ENCODE results near the gene TSPAN5. TPM values are rescaled to one million over a fixed set of nuclear protein-coding genes. Genes with fewer than 3 reads are reported as not detected.

The TSPAN5 gene
- polyA plus RNA-seq, 1 donor from 2014 or later: 18.8 TPM

DNA sequence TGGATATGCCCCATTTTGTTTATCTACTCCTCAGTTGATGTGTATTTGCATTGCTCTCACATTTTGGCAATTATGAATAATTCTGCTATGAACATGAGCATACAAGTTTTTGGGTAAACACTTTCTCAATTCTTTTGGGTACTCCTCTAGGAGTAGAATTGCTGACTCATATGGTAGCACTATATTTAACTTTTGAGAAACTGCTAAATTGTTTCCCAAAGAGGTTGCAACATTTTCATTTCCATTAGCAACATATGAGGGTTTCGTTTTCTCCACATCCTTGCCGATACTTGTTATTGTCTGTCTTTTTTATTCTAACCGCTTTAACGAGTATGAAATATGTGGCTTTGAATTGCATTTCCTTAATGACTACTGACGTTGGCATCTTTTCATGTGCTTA, 185.4 kb downstream of the TSPAN5 start:
- Histone ChIP-seq H3K4me3 (ENCODE audit: low read length) (no peak overlapping the region), H3K9me3 (ENCODE audit: low read length) (no peaks in the 10 kb centered on the region), H3K9ac (ENCODE audit: low read length) (no peak overlapping the region), H4K20me1 (ENCODE audit: insufficient read depth) (no peaks in the 10 kb centered on the region), H3K27ac (ENCODE audit: low read length) (no peak overlapping the region), H2AFZ (ENCODE audit: low read depth, low read length) (no peak overlapping the region), H3F3A (ENCODE audit: insufficient read depth, low read length, poor library complexity, severe bottlenecking) (no peaks in the 10 kb centered on the region), H3K36me3 (ENCODE audit: insufficient read depth, low read length) (no peaks in the 10 kb centered on the region), H3K4me2 (ENCODE audit: low read length) (no peak overlapping the region), H3K79me2 (replicated peaks; ENCODE audit: insufficient read depth, low read length) (no peaks in the 10 kb centered on the region), H3K9me2 (ENCODE audit: insufficient read depth, low read length) (no peaks in the 10 kb centered on the region), H3K27me3 (ENCODE audit: insufficient read depth, low read depth, low read length) (no peaks in the 10 kb centered on the region)
- TF ChIP-seq TAF1 (IDR thresholded peaks at IDR 0.05; ENCODE audit: low read depth): no peak
- TF ChIP-seq SMC3 (conservative IDR thresholded peaks at IDR 0.05; ENCODE audit: poor library complexity): no peak
- no peak for TF ChIP-seq EZH2 (IDR thresholded peaks at IDR 0.05; ENCODE audit: borderline replicate concordance, insufficient read depth, low read length, poor library complexity, severe bottlenecking)
- TF ChIP-seq, protein P1, sequence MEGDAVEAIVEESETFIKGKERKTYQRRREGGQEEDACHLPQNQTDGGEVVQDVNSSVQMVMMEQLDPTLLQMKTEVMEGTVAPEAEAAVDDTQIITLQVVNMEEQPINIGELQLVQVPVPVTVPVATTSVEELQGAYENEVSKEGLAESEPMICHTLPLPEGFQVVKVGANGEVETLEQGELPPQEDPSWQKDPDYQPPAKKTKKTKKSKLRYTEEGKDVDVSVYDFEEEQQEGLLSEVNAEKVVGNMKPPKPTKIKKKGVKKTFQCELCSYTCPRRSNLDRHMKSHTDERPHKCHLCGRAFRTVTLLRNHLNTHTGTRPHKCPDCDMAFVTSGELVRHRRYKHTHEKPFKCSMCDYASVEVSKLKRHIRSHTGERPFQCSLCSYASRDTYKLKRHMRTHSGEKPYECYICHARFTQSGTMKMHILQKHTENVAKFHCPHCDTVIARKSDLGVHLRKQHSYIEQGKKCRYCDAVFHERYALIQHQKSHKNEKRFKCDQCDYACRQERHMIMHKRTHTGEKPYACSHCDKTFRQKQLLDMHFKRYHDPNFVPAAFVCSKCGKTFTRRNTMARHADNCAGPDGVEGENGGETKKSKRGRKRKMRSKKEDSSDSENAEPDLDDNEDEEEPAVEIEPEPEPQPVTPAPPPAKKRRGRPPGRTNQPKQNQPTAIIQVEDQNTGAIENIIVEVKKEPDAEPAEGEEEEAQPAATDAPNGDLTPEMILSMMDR (IDR thresholded peaks at IDR 0.05; ENCODE audit: poor library complexity, severe bottlenecking): no peak
- TF ChIP-seq MXI1 (conservative IDR thresholded peaks at IDR 0.05; ENCODE audit: poor library complexity, severe bottlenecking): no peak
- no peak for TF ChIP-seq RAD21 (conservative IDR thresholded peaks at IDR 0.05)
- TF ChIP-seq EP300 (conservative IDR thresholded peaks at IDR 0.05; ENCODE audit: poor library complexity, severe bottlenecking): no peak
- no peak for TF ChIP-seq POLR2AphosphoS5 (IDR thresholded peaks at IDR 0.05)

DNA sequence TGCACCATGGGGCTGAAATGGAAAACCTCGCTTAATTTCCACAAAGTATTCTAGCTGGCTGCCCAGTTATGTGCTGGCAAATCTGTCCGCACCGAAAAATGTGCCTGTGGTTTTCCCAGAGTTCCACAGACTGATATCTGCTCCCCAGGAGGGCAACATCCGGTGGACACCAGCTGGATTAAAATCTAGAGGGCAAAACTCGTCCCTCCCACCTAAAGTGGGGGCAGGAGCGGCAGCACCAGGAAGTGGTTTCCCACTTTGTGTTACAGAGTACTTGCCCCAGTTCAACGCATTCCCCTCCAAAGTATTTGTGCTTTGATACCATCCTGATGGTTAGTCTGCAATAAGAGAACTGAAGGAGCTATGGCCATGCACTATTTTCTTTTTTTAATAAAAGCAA, 187.6 kb downstream of the TSPAN5 start:
- H3K9me2 ChIP-seq (ENCODE audit: insufficient read depth, low read length): no peaks in the 10 kb centered on the region
- H2AFZ ChIP-seq (ENCODE audit: low read depth, low read length): no peak overlapping the region
- no peak overlapping the region for H3K9ac ChIP-seq (ENCODE audit: low read length)
- no peak overlapping the region for H3K4me2 ChIP-seq (ENCODE audit: low read length)
- H3K9me3 ChIP-seq (ENCODE audit: low read length): no peaks in the 10 kb centered on the region
- no peaks in the 10 kb centered on the region for H3K79me2 ChIP-seq (replicated peaks; ENCODE audit: insufficient read depth, low read length)
- H3K4me3 ChIP-seq (ENCODE audit: low read length): no peak overlapping the region
- no peaks in the 10 kb centered on the region for H3K27me3 ChIP-seq (ENCODE audit: insufficient read depth, low read depth, low read length)
- H3K27ac ChIP-seq (ENCODE audit: low read length): no peak overlapping the region
- no peaks in the 10 kb centered on the region for H3F3A ChIP-seq (ENCODE audit: insufficient read depth, low read length, poor library complexity, severe bottlenecking)
- no peaks in the 10 kb centered on the region for H4K20me1 ChIP-seq (ENCODE audit: insufficient read depth)
- TF ChIP-seq EP300 (conservative IDR thresholded peaks at IDR 0.05; ENCODE audit: poor library complexity, severe bottlenecking): no peak
- TF ChIP-seq TAF1 (IDR thresholded peaks at IDR 0.05; ENCODE audit: low read depth): no peak
- no peak for TF ChIP-seq RAD21 (conservative IDR thresholded peaks at IDR 0.05)
- TF ChIP-seq, protein P2, sequence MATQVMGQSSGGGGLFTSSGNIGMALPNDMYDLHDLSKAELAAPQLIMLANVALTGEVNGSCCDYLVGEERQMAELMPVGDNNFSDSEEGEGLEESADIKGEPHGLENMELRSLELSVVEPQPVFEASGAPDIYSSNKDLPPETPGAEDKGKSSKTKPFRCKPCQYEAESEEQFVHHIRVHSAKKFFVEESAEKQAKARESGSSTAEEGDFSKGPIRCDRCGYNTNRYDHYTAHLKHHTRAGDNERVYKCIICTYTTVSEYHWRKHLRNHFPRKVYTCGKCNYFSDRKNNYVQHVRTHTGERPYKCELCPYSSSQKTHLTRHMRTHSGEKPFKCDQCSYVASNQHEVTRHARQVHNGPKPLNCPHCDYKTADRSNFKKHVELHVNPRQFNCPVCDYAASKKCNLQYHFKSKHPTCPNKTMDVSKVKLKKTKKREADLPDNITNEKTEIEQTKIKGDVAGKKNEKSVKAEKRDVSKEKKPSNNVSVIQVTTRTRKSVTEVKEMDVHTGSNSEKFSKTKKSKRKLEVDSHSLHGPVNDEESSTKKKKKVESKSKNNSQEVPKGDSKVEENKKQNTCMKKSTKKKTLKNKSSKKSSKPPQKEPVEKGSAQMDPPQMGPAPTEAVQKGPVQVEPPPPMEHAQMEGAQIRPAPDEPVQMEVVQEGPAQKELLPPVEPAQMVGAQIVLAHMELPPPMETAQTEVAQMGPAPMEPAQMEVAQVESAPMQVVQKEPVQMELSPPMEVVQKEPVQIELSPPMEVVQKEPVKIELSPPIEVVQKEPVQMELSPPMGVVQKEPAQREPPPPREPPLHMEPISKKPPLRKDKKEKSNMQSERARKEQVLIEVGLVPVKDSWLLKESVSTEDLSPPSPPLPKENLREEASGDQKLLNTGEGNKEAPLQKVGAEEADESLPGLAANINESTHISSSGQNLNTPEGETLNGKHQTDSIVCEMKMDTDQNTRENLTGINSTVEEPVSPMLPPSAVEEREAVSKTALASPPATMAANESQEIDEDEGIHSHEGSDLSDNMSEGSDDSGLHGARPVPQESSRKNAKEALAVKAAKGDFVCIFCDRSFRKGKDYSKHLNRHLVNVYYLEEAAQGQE (IDR thresholded peaks at IDR 0.05; ENCODE audit: borderline replicate concordance): no peak
- TF ChIP-seq POLR2AphosphoS5 (IDR thresholded peaks at IDR 0.05): no peak
- no peak for TF ChIP-seq EZH2 (IDR thresholded peaks at IDR 0.05; ENCODE audit: borderline replicate concordance, insufficient read depth, low read length, poor library complexity, severe bottlenecking)
- TF ChIP-seq MXI1 (conservative IDR thresholded peaks at IDR 0.05; ENCODE audit: poor library complexity, severe bottlenecking): no peak
- TF ChIP-seq SMC3 (conservative IDR thresholded peaks at IDR 0.05; ENCODE audit: poor library complexity): no peak
- TF ChIP-seq, protein P1 (IDR thresholded peaks at IDR 0.05; ENCODE audit: poor library complexity, severe bottlenecking): no peak
- no peaks in the 10 kb centered on the region for H3K36me3 ChIP-seq (ENCODE audit: insufficient read depth, low read length)

Data from neural cell (in vitro differentiated cells).